ENCODE data around the gene ADGRB3.

GRCh38 chr6:68657374-68658139, 22.5 kb downstream of the ADGRB3 start:
- TF ChIP-seq ELF1 (IDR thresholded peaks at IDR 0.05) (no peak), TAF1 (IDR thresholded peaks at IDR 0.05; ENCODE audit: borderline replicate concordance, low read depth, low read length) (no peak), CHD2 (IDR thresholded peaks at IDR 0.05; ENCODE audit: low read length, partially characterized antibody) (no peak), POLR2AphosphoS5 (IDR thresholded peaks at IDR 0.05; ENCODE audit: low read depth, low read length) (no peak), CTCF (IDR thresholded peaks at IDR 0.05) (no peak), YY1 (IDR thresholded peaks at IDR 0.05; ENCODE audit: low read depth) (no peak), USF2 (IDR thresholded peaks at IDR 0.05; ENCODE audit: borderline replicate concordance, low read depth, low read length) (no peak), JUND (IDR thresholded peaks at IDR 0.05) (no peak), USF1 (IDR thresholded peaks at IDR 0.05; ENCODE audit: borderline replicate concordance, low read depth) (no peak), ZBTB33 (IDR thresholded peaks at IDR 0.05; ENCODE audit: borderline replicate concordance, low read depth) (no peak), NFIC (IDR thresholded peaks at IDR 0.05; ENCODE audit: borderline replicate concordance) (no peak)
- TF ChIP-seq, protein P1, sequence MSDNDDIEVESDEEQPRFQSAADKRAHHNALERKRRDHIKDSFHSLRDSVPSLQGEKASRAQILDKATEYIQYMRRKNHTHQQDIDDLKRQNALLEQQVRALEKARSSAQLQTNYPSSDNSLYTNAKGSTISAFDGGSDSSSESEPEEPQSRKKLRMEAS (IDR thresholded peaks at IDR 0.05; ENCODE audit: low read depth), result no peak
